Esophagus muscularis mucosa (tissue), 4 donors: ENCODE results near the gene HERC2.

Source experiments
- EP300 ChIP-seq: sonication (generic); formaldehyde crosslinking; IDR thresholded peaks from one replicate; pipeline ENCODE4 v1.6.1; 2017; ENCODE audit warnings: antibody characterized with exemption
- POLR2A ChIP-seq: fragments of 450-650 bp; IDR thresholded peaks from one replicate; pipeline ENCODE4 v1.6.1; 2017; ENCODE audit warnings: antibody characterized with exemption, moderate library complexity, mild to moderate bottlenecking, low read depth
- TF ChIP-seq, protein P1 (sequence below), 3 experiments: fragments of 200-600 bp in 2 of 3; fragments of 450-650 bp in 1 of 3; sonication (generic) in 2 of 3; IDR thresholded peaks; one replicate each; pipeline ENCODE4 v1.5.1; 2017 to 2019; ENCODE audit warnings: antibody characterized with exemption in 3 of 3, mild to moderate bottlenecking in 2 of 3, moderate library complexity in 1 of 3

GRCh38 chr15:28106294-28107110, 215.5 kb downstream of the HERC2 start:
- TF ChIP-seq POLR2A (no peak), EP300 (no peak)
- TF ChIP-seq, protein P1, sequence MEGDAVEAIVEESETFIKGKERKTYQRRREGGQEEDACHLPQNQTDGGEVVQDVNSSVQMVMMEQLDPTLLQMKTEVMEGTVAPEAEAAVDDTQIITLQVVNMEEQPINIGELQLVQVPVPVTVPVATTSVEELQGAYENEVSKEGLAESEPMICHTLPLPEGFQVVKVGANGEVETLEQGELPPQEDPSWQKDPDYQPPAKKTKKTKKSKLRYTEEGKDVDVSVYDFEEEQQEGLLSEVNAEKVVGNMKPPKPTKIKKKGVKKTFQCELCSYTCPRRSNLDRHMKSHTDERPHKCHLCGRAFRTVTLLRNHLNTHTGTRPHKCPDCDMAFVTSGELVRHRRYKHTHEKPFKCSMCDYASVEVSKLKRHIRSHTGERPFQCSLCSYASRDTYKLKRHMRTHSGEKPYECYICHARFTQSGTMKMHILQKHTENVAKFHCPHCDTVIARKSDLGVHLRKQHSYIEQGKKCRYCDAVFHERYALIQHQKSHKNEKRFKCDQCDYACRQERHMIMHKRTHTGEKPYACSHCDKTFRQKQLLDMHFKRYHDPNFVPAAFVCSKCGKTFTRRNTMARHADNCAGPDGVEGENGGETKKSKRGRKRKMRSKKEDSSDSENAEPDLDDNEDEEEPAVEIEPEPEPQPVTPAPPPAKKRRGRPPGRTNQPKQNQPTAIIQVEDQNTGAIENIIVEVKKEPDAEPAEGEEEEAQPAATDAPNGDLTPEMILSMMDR (IDR thresholded peaks at IDR 0.05), result no peak
